ENCODE data around the gene CCDC200. TPM values are rescaled to one million over a fixed set of nuclear protein-coding genes. Genes with fewer than 3 reads are reported as not detected.

CCDC200 gene
- polyA plus RNA-seq, 2 of the 4 experiments (the other 2 are of a cell fraction), result not detected

DNA sequence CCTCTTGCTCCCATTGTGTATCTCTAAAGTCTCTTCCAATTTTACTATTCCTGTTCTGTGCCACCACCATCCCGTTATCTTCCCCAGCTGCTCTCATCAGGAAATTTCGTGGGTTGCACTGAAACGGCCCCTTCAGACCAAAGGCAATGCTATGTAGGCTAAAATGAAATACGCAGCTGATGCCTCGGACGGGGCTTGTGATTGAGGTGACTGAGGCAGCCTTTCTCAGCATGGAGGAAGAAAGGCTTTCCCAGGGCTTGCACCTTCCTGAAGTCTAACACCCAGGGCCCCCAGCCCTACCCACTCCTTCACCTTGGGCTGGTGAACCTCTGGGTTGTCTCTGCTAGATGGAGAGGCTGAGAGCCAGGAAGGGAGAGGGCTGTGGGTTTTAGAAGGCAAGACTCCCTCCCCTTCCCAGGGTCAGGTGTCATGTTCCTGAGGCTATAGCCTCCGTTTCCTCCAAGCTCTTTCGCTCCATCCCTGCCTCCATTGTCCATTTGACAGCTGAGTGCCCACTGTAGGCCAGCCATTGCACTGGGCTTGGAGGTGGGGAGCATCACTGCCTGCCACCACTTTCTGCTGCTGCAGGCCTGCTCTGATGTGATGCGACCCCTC lies 7.8 kb downstream of the CCDC200 start:
- Histone ChIP-seq H3K4me2 (no peak overlapping the region), H3K4me1 (no peaks in the 10 kb centered on the region), H3K9me3 (no peaks in the 10 kb centered on the region), H3K4me3 (no peak overlapping the region), H3K27ac (no peak overlapping the region)
- DNase-seq (ENCODE audit: low read depth in 1 of 2, low spot score in 1 of 2), result no peak
- ATAC-seq, result no peak
- ChIA-PET CTCF (interaction anchor here (0.5 to 2.8 kb wide), 5 partner anchors 8 to 92 kb away, joined by 3 to 16 read pairs (median 3); partner anchors contain the start of gene TMEM106A), POLR2A (interaction anchor here (2.8 kb wide), 1 partner anchor 95 kb away, joined by 25 read pairs; no protein-coding TSS in a partner anchor)
- FAIRE-seq, result no peak
- 73% methylated on average over 9 of the region's 9 CpGs for WGBS (ENCODE audit: missing lambda C conversion rate)
- TF ChIP-seq, protein P1, sequence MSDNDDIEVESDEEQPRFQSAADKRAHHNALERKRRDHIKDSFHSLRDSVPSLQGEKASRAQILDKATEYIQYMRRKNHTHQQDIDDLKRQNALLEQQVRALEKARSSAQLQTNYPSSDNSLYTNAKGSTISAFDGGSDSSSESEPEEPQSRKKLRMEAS (IDR thresholded peaks at IDR 0.05), result no peak
- TF ChIP-seq, protein P2, sequence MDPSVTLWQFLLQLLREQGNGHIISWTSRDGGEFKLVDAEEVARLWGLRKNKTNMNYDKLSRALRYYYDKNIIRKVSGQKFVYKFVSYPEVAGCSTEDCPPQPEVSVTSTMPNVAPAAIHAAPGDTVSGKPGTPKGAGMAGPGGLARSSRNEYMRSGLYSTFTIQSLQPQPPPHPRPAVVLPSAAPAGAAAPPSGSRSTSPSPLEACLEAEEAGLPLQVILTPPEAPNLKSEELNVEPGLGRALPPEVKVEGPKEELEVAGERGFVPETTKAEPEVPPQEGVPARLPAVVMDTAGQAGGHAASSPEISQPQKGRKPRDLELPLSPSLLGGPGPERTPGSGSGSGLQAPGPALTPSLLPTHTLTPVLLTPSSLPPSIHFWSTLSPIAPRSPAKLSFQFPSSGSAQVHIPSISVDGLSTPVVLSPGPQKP (IDR thresholded peaks at IDR 0.05; ENCODE audit: low read depth, low read length), result no peak
- TF ChIP-seq CBX8 (IDR thresholded peaks at IDR 0.05), result no peak
- no peak for TF ChIP-seq ZNF302 (CRISPR knock-in tag; IDR thresholded peaks at IDR 0.05)
- TF ChIP-seq SREBF2 (IDR thresholded peaks at IDR 0.05), result no peak
- no peak for TF ChIP-seq RFX5 (IDR thresholded peaks at IDR 0.05)
- TF ChIP-seq, protein P3, sequence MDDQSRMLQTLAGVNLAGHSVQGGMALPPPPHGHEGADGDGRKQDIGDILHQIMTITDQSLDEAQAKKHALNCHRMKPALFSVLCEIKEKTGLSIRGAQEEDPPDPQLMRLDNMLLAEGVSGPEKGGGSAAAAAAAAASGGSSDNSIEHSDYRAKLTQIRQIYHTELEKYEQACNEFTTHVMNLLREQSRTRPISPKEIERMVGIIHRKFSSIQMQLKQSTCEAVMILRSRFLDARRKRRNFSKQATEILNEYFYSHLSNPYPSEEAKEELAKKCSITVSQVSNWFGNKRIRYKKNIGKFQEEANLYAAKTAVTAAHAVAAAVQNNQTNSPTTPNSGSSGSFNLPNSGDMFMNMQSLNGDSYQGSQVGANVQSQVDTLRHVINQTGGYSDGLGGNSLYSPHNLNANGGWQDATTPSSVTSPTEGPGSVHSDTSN (IDR thresholded peaks at IDR 0.05), result no peak
- TF ChIP-seq NFE2L2 (conservative IDR thresholded peaks at IDR 0.05; ENCODE audit: low read length), result no peak
- TF ChIP-seq EP300 (IDR thresholded peaks at IDR 0.05), result no peak
- TF ChIP-seq ZC3H11A (IDR thresholded peaks at IDR 0.05), result no peak
- no peak for TF ChIP-seq TFCP2L1 (CRISPR knock-in tag; IDR thresholded peaks at IDR 0.05)
- TF ChIP-seq KDM5A (IDR thresholded peaks at IDR 0.05), result no peak
- no peak for TF ChIP-seq ZSCAN20 (CRISPR knock-in tag; IDR thresholded peaks at IDR 0.05)
- TF ChIP-seq, protein P4, sequence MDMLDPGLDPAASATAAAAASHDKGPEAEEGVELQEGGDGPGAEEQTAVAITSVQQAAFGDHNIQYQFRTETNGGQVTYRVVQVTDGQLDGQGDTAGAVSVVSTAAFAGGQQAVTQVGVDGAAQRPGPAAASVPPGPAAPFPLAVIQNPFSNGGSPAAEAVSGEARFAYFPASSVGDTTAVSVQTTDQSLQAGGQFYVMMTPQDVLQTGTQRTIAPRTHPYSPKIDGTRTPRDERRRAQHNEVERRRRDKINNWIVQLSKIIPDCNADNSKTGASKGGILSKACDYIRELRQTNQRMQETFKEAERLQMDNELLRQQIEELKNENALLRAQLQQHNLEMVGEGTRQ (IDR thresholded peaks at IDR 0.05), result no peak

DNA sequence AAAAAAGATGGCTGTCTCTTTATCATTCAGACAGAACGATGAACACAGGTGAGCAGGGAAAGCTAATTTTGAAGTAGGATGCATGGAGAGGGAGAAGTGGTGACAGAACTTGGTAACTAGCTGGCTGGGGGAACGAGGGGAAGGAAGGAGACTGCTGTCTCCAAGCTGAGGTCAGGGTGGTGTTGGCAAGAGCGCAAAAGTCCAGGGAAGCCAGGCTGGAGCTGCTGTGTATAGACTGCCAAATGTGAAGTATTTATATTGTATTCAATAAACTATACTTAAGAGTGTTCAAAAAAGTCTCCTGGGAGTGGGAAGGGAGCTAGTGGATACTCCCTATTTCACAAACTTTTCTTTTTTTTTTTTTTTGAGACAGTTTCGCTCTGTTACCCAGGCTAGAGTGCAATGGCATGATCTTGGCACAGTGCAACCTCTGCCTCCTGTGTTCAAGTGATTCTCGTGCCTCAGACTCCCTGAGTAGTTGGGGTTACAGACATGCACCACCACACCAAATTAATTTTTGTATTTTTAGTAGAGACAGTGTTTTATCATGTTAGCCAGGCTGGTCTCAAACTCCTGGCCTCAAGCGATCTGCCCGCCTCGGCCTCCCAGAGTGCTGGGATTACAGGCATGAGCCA lies 8.6 kb downstream of the CCDC200 start:
- TF ChIP-seq PHF8 (IDR thresholded peaks at IDR 0.05; ENCODE audit: borderline replicate concordance, low read depth) (no peak), ZNF302 (CRISPR knock-in tag; IDR thresholded peaks at IDR 0.05) (no peak), CHD2 (IDR thresholded peaks at IDR 0.05; ENCODE audit: low read length, partially characterized antibody) (no peak), SREBF2 (IDR thresholded peaks at IDR 0.05) (no peak), POLR2A (IDR thresholded peaks at IDR 0.05; ENCODE audit: low read length) (no peak), KDM5A (IDR thresholded peaks at IDR 0.05) (no peak), GATA3 (IDR thresholded peaks at IDR 0.05; ENCODE audit: borderline replicate concordance) (no peak), BHLHE40 (IDR thresholded peaks at IDR 0.05; ENCODE audit: low read depth, low read length) (no peak), NPAS2 (CRISPR knock-in tag; IDR thresholded peaks at IDR 0.05; ENCODE audit: borderline replicate concordance) (no peak), SMC3 (IDR thresholded peaks at IDR 0.05) (no peak), POLR2AphosphoS2 (conservative IDR thresholded peaks at IDR 0.05; ENCODE audit: low read length) (no peak), EP300 (IDR thresholded peaks at IDR 0.05) (no peak)
- TF ChIP-seq, protein P5, sequence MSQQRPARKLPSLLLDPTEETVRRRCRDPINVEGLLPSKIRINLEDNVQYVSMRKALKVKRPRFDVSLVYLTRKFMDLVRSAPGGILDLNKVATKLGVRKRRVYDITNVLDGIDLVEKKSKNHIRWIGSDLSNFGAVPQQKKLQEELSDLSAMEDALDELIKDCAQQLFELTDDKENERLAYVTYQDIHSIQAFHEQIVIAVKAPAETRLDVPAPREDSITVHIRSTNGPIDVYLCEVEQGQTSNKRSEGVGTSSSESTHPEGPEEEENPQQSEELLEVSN (IDR thresholded peaks at IDR 0.05; ENCODE audit: borderline replicate concordance, low read depth), result no peak
- TF ChIP-seq, protein P6, sequence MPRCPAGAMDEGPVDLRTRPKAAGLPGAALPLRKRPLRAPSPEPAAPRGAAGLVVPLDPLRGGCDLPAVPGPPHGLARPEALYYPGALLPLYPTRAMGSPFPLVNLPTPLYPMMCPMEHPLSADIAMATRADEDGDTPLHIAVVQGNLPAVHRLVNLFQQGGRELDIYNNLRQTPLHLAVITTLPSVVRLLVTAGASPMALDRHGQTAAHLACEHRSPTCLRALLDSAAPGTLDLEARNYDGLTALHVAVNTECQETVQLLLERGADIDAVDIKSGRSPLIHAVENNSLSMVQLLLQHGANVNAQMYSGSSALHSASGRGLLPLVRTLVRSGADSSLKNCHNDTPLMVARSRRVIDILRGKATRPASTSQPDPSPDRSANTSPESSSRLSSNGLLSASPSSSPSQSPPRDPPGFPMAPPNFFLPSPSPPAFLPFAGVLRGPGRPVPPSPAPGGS (IDR thresholded peaks at IDR 0.05), result no peak
- TF ChIP-seq, protein P7, sequence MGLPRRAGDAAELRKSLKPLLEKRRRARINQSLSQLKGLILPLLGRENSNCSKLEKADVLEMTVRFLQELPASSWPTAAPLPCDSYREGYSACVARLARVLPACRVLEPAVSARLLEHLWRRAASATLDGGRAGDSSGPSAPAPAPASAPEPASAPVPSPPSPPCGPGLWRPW (IDR thresholded peaks at IDR 0.05), result no peak
- TF ChIP-seq, protein P8, sequence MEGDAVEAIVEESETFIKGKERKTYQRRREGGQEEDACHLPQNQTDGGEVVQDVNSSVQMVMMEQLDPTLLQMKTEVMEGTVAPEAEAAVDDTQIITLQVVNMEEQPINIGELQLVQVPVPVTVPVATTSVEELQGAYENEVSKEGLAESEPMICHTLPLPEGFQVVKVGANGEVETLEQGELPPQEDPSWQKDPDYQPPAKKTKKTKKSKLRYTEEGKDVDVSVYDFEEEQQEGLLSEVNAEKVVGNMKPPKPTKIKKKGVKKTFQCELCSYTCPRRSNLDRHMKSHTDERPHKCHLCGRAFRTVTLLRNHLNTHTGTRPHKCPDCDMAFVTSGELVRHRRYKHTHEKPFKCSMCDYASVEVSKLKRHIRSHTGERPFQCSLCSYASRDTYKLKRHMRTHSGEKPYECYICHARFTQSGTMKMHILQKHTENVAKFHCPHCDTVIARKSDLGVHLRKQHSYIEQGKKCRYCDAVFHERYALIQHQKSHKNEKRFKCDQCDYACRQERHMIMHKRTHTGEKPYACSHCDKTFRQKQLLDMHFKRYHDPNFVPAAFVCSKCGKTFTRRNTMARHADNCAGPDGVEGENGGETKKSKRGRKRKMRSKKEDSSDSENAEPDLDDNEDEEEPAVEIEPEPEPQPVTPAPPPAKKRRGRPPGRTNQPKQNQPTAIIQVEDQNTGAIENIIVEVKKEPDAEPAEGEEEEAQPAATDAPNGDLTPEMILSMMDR (IDR thresholded peaks at IDR 0.05), result no peak
- TF ChIP-seq, protein P9, sequence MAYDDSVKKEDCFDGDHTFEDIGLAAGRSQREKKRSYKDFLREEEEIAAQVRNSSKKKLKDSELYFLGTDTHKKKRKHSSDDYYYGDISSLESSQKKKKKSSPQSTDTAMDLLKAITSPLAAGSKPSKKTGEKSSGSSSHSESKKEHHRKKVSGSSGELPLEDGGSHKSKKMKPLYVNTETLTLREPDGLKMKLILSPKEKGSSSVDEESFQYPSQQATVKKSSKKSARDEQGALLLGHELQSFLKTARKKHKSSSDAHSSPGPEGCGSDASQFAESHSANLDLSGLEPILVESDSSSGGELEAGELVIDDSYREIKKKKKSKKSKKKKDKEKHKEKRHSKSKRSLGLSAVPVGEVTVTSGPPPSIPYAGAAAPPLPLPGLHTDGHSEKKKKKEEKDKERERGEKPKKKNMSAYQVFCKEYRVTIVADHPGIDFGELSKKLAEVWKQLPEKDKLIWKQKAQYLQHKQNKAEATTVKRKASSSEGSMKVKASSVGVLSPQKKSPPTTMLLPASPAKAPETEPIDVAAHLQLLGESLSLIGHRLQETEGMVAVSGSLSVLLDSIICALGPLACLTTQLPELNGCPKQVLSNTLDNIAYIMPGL (CRISPR knock-in tag; IDR thresholded peaks at IDR 0.05; ENCODE audit: borderline replicate concordance), result no peak
- no peak overlapping the region for H3K27ac ChIP-seq
- DNase-seq (ENCODE audit: low read depth in 1 of 2, low spot score in 1 of 2), result no peak
- no peak overlapping the region for H3K4me2 ChIP-seq
- no peak overlapping the region for H3K4me3 ChIP-seq
- no peak for FAIRE-seq
- H3K9me3 ChIP-seq, result no peaks in the 10 kb centered on the region
- H3K4me1 ChIP-seq, result no peaks in the 10 kb centered on the region
- CTCF ChIA-PET, result interaction anchor here (0.5 to 1.8 kb wide), 6 partner anchors 22 to 806 kb away, joined by 3 to 5 read pairs (median 4); no protein-coding TSS in a partner anchor
- 76% methylated on average over 8 of the region's 8 CpGs for WGBS (ENCODE audit: missing lambda C conversion rate)
- ATAC-seq, result no peak
- POLR2A ChIA-PET, result interaction anchor here (0.6 to 2.8 kb wide), 5 partner anchors 8 to 635 kb away, joined by 3 to 25 read pairs (median 4); partner anchors contain the start of gene TMEM106A

Measured in A549 (cell line).